Stimulated activated CD4-positive, alpha-beta T cell treated with anti-CD3 and anti-CD28 coated beads, Interleukin-12 subunit alpha, Interleukin-12 subunit beta, amount 100 ng/mL, for 4 hours (primary cell): Measurements from ENCODE around the gene KIRREL3.

ENCODE experiments used
- DNase-seq: peaks from one replicate; pipeline ENCODE4 v3.0.0-alpha.2; 2020

Gene KIRREL3

DNA sequence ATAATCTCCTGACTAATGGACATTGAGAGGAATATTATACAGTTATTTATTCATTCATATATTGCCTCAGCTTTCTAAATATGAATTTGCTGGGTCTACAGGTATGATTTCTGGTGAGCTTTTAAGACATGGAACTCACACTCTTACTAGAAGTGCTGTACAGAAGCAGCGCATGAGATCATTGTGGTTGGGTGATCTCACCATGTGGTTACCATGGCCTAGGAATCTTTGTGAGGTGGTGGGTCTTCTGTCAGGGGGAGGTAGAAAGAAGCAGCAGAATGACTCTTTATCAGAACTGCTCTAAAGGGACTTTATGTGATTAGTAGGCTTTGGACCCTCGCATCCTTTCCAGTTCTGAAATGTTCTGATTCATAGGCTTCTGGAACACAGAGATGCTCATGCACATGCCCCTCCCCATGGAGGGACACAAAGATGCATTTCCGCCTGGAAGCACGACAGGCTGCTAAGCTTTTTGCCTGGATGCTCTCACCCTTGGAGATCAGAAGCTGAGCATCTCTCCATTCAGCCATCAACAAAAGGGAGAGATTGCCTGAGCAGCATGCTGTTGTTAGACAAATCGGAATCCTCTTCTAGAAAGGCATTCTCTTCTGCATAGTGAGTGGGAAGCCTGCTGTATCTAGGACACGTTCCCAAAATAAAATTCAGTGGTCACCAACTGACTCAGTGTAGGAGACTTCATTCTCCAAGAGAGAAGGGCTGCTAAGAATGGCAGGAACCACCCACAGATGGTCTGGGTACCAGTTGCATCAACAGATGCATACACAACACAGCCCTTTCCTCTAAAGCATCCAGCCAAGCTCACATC lies 51.3 kb downstream of the KIRREL3 start:
- no peak for DNase-seq

- DNase-seq = no peak
Observed at GRCh38 chr11:126948563-126948962, 52.0 kb downstream of the KIRREL3 start.

GRCh38 chr11:126945319-126945718 lies 55.3 kb downstream of the KIRREL3 start:
- no peak for DNase-seq

GRCh38 chr11:126943316-126943715 lies 57.3 kb downstream of the KIRREL3 start:
- no peak for DNase-seq

GRCh38 chr11:126942146-126942545 lies 58.4 kb downstream of the KIRREL3 start:
- no peak for DNase-seq

DNA sequence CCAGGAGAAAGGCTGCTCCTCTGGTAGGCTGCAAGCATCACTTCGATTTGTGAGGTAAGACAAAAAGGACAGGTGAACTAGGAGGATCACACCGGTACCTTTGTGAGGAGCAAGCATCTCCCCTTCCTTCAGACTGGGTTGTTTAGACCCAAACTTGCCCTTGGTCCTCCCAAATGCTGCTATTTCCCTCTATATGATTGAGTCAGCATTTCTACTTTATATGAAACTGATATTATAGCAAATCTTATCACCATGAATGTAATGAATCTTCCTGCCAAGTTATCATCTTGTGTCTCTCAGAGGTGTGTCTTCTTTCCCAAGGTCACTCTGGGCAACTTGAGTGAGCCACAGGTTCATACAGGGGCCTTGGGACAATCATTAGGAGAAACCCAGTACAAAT lies 61.0 kb downstream of the KIRREL3 start:
- no peak for DNase-seq

DNA sequence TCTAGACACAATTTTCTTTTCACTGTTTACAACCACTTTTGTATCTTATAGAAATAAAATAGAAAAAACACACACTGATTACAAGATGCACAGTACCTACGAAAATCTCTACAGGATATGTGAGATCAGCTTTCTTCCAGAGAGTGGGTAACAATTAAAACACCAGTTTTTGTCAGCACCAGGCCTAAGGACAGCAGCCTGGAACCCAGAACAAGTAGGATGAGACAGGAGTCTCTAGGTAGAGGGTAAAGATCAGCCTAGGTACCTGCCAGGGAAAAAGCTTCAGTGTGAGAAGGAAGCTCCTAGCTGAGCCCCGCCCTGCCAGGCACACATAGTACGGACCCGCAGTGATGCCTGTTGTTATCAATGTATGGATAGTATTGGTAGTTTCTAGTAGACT lies 61.9 kb downstream of the KIRREL3 start:
- DNase-seq = no peak

DNA sequence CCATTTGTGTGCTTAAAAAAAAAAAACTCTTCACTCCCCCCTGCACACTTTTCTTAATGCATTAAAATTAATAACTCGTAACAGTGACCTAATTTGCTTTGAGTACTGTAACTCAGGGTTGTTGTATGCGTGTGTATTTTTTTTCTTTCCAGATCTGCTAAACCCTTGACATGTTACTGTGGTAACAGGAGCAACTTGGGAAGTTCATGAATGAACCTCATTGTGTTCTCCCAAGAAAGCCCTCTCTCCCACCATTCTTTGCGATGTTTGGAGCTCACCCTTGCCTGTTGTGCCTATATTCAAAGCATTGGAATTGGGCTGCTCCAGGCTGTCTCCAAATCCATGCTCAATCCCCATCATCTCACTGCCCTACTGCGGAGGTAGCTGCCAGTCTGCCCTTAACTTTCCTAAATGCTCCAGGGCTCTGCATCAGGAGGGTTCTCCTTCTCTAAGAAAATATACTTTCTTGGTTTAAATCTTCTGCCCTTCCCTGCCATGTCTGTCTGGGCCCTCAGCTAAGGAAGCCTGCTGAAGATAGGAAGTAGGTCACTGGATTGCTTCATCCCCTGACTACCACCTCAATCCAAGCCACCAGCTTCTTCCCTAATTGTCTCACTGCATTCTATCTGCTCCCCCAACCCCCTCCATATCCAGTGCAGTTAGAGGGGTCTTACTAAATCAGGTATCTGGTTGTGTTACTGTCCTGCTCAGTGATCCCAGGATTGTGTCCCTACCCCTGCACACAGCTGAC lies 70.3 kb downstream of the KIRREL3 start:
- DNase-seq = no peak

DNA sequence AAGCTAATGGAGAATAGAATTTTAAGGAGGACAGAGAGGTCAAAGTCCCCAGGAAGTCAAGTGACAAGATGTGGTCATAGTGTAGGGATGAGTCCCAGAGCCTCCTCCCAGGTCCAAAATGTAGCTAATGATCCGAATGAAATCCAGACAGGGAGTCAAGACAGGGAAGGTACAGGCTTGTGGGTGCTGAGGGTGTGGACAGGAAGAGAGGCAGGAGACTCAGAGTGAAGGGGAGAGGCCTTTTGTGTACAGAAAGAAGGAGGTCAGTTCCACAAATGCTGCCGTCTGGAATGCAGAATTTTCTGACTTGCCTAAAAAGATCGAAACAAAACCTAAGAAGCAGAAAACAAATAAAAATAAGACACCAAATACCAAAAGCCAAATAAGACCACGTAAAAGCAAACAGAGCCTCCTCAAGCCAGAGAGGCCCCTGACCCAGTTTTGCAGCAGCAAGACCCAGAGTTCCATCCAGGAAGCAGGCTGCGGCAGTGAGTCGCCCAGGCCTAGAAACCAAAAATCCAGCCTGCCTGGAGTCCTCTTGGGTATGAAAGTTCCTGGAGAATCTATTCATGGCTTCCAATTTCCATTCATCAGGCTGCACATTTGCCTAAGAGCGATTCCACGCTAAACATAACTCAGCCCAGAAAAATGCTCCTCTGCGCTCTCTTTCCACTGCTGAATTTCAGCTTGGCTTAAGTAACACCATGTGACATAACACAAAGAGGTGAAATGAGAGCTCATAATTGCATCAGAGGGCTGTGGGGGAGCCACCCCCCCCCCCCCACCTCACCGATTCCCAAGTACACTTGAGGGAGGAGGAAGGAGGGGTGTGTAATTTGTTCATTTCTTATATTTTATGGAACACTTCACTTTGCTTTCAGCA lies 71.2 kb downstream of the KIRREL3 start:
- DNase-seq = no peak

- no peak for DNase-seq
Observed at GRCh38 chr11:126927623-126928022, 72.9 kb downstream of the KIRREL3 start.

- DNase-seq = no peak
Observed at GRCh38 chr11:126926376-126926791, 74.2 kb downstream of the KIRREL3 start.

- DNase-seq = no peak
Observed at GRCh38 chr11:126925321-126926093, 75.1 kb downstream of the KIRREL3 start.

GRCh38 chr11:126924376-126925040 lies 76.1 kb downstream of the KIRREL3 start:
- no peak for DNase-seq

- DNase-seq = no peak
Observed at GRCh38 chr11:126920833-126921232, 79.7 kb downstream of the KIRREL3 start.

GRCh38 chr11:126919147-126919823 lies 81.3 kb downstream of the KIRREL3 start:
- no peak for DNase-seq

DNA sequence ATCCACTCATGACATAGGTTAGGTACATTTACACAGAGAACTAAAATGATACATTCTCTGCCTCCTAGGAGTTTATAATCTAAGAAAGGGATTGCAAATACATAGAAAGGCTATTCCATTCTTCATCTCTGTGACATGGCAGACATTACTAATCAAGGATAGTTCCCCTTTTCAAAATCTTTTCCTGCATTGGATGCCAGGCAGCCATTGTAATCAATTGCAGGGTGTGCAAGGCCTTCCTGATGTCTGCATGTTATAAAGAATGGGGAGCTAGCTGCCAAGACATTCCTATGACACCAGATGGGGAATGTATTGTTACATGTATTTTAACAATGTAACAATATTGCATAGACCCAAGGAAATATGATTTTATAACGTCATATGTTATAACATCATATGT lies 82.0 kb downstream of the KIRREL3 start:
- DNase-seq = no peak

DNA sequence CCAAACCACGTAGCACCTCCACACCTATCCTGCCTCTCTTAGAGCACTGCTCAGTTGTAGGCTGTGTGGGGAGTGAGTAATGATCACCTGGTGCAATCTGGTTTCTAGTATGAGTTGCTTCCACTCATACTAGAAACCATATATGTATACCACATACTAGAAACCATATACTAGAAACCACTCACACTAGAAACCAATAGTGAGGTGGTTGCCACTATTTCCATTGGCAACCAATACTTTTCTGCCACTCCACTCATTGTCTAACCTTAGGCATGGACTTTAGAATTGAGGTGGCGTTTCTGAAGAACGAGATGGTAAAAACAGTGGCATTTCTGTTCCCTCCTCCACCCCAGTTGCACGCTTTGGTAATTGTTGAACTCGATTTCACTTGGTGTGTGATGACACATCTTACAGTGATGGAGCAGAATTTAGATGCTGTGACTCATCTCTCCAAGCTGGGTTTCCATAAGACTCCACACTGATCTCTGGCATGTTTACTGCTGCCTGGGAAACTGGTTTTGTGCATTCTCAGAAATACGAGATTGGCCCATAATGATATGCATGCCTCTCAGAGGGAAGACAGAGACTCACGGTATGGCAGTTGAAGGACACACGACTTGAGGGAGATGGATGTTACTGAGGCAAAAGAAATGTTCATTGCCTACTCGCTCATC lies 82.9 kb downstream of the KIRREL3 start:
- DNase-seq = no peak

- DNase-seq = no peak
Observed at GRCh38 chr11:126915430-126915829, 85.1 kb downstream of the KIRREL3 start.

GRCh38 chr11:126914941-126915340 lies 85.6 kb downstream of the KIRREL3 start:
- DNase-seq = no peak

- DNase-seq = no peak
Observed at GRCh38 chr11:126914166-126914565, 86.4 kb downstream of the KIRREL3 start.

DNA sequence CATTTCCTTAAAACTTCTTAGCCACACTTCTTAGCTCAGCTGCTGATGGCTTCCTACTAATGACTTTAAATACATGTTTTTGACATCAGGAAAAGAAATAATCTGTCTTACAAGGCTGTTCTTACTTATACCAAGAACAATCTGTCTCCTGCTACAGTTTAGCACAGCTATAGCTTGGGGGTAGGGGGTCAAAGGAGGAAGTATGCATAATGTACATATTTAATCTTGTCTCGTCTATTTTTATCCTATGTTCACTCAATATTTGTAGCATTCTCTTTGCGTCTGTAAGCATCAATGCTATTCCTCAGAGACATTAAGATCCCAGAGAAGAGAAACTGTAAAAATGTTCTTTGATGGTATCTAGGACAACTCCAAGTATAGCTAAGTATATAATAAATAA lies 96.0 kb downstream of the KIRREL3 start:
- no peak for DNase-seq
